ENCODE data around the gene ZBTB45.

Gene ZBTB45

DNA sequence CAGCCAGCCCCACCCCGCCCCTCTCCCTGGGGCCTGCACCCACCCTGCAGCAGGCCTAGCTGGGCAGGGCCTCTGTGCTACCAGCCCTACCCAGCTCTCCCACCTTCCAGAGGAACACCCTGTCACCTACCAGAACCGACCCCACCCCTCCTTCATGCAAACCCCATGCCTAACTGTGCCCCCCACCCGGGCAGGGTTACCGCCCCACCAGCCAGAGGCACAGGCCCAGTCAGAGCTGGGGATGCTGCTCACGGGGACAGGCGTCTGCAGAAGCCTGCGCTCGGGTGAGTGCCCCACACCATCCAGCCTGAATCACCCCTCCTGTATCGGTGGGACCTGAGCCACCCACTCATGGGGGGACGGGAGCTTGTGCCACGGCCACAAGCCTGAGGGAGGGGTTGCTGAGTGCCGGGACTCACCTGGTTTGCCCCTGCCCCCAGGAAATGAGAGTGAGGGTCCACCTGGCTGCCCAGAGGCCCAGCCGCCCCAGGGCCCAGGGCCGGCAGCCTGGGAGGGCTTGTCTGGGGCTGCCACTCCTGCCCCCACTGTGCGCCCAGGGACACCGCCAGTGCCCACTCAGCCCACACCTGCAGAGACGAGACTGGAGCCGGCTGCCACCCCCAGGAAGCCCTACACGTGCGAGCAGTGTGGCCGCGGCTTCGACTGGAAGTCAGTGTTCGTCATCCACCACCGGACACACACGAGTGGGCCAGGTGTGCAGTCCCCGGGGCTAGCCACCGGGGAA lies 39.7 kb downstream of the ZBTB45 start:
- no peak for DNase-seq (ENCODE audit: low read depth)
- TF ChIP-seq, protein P1, sequence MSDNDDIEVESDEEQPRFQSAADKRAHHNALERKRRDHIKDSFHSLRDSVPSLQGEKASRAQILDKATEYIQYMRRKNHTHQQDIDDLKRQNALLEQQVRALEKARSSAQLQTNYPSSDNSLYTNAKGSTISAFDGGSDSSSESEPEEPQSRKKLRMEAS (IDR thresholded peaks at IDR 0.05; ENCODE audit: low read depth, low read length) = no peak
- no peak for TF ChIP-seq MYC (IDR thresholded peaks at IDR 0.05; ENCODE audit: low read depth, low read length)
- no peak for TF ChIP-seq POLR2A (IDR thresholded peaks at IDR 0.05; ENCODE audit: extremely low read depth, insufficient read length)
- TF ChIP-seq, protein P2, sequence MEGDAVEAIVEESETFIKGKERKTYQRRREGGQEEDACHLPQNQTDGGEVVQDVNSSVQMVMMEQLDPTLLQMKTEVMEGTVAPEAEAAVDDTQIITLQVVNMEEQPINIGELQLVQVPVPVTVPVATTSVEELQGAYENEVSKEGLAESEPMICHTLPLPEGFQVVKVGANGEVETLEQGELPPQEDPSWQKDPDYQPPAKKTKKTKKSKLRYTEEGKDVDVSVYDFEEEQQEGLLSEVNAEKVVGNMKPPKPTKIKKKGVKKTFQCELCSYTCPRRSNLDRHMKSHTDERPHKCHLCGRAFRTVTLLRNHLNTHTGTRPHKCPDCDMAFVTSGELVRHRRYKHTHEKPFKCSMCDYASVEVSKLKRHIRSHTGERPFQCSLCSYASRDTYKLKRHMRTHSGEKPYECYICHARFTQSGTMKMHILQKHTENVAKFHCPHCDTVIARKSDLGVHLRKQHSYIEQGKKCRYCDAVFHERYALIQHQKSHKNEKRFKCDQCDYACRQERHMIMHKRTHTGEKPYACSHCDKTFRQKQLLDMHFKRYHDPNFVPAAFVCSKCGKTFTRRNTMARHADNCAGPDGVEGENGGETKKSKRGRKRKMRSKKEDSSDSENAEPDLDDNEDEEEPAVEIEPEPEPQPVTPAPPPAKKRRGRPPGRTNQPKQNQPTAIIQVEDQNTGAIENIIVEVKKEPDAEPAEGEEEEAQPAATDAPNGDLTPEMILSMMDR (IDR thresholded peaks at IDR 0.05; ENCODE audit: low read depth, low read length) = no peak
- no peak overlapping the region for H3K4me3 ChIP-seq (ENCODE audit: low read depth, low read length)

DNA sequence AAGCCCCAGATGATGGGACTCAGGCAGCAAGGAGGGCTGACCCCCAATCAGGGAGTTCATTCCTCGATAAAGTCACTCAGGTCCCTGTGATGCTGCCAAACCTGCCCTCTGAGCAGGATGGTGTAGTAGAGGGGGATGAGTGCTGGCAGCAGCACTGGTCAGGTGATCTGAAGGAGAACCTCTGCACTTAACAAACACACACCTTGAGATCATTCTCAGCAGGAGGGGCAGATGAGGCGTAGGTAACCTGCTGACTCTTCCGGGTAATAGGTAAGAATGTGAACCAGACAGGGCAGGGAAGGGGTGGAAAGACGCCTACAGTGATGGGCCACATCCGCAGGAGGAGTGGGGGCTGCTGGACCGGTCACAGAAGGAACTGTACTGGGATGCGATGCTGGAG lies 40.3 kb downstream of the ZBTB45 start:
- TF ChIP-seq, protein P1 (IDR thresholded peaks at IDR 0.05; ENCODE audit: low read depth, low read length) = no peak
- TF ChIP-seq POLR2A (IDR thresholded peaks at IDR 0.05; ENCODE audit: extremely low read depth, insufficient read length) (no peak), MYC (IDR thresholded peaks at IDR 0.05; ENCODE audit: low read depth, low read length) (no peak)
- TF ChIP-seq, protein P2 (IDR thresholded peaks at IDR 0.05; ENCODE audit: low read depth, low read length) = no peak
- no peak for DNase-seq (ENCODE audit: low read depth)
- H3K4me3 ChIP-seq (ENCODE audit: low read depth, low read length) = no peak overlapping the region

DNA sequence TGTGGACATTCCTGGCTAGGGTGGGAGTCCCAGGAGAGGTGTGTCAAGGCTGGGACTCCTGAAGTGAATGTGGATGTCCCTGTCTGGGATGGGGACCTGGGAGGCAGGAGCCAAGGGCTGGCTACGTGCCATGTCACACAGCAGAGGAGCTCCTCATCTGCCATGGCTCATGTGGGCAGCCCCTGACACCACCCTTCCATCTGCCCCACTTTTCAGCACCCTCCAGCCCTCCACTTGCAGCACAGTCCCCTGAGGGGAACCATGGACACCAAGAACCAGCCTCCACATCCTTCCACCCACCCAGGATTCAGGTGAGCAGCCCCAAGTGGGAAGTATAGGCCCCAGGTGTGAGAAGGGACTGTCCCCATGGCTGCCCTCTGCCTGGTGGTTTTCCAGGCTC lies 41.7 kb downstream of the ZBTB45 start:
- TF ChIP-seq, protein P1 (IDR thresholded peaks at IDR 0.05; ENCODE audit: low read depth, low read length) = no peak
- TF ChIP-seq POLR2A (IDR thresholded peaks at IDR 0.05; ENCODE audit: extremely low read depth, insufficient read length) = no peak
- TF ChIP-seq, protein P2 (IDR thresholded peaks at IDR 0.05; ENCODE audit: low read depth, low read length) = no peak
- no peak for TF ChIP-seq MYC (IDR thresholded peaks at IDR 0.05; ENCODE audit: low read depth, low read length)
- DNase-seq (ENCODE audit: low read depth) = no peak
- H3K4me3 ChIP-seq (ENCODE audit: low read depth, low read length) = no peak overlapping the region

DNA sequence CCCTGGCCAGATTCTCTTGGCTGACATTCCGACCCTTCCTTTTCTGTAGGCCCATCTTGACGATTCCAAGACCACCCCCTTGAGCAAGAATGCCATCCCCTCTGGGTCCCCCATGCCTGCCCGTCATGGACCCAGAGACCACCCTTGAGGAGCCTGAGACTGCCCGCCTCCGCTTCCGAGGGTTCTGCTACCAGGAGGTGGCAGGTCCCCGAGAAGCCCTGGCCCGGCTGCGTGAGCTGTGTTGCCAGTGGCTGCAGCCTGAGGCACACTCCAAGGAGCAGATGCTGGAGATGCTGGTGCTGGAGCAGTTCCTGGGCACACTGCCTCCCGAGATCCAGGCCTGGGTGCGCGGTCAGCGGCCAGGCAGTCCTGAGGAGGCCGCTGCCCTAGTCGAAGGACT lies 42.5 kb downstream of the ZBTB45 start:
- no peak for DNase-seq (ENCODE audit: low read depth)
- peak overlapping the region; percentile 50 for H3K4me3 ChIP-seq (ENCODE audit: low read depth, low read length)
- TF ChIP-seq, protein P1 (IDR thresholded peaks at IDR 0.05; ENCODE audit: low read depth, low read length) = no peak
- TF ChIP-seq MYC (IDR thresholded peaks at IDR 0.05; ENCODE audit: low read depth, low read length) = no peak
- TF ChIP-seq, protein P2 (IDR thresholded peaks at IDR 0.05; ENCODE audit: low read depth, low read length) = no peak

DNA sequence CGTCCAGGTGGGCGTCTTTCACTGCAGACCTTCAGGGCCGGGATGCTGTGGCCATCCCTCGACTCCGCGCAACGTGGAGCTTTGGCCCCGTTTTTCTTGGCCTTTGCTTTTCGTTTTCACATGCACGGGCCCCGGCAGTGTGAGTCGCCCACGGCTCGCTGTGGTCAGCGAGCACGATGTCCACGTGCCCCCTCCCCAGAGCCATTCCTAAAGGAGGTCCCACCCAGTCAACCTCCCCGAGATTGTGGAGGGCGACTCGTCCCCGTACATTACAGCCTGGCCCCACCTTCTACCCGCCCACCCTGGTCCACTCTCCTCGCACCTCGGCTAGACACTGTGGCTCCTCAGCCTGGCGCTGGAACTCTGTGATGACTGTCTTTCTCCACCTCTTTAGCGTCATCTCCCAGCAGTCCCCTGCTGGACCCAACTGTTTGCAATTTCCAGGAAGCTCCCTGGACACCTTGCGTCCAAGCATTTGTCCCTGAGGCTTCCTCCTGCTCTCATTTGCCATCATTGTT lies 43.1 kb downstream of the ZBTB45 start:
- TF ChIP-seq, protein P1 (IDR thresholded peaks at IDR 0.05; ENCODE audit: low read depth, low read length) = no peak
- TF ChIP-seq, protein P2 (IDR thresholded peaks at IDR 0.05; ENCODE audit: low read depth, low read length) = no peak
- TF ChIP-seq POLR2A (IDR thresholded peaks at IDR 0.05; ENCODE audit: extremely low read depth, insufficient read length) (no peak), MYC (IDR thresholded peaks at IDR 0.05; ENCODE audit: low read depth, low read length) (no peak)
- peak overlapping the region; percentile 50 for H3K4me3 ChIP-seq (ENCODE audit: low read depth, low read length)
- DNase-seq (ENCODE audit: low read depth) = no peak

Measured in NB4 (cell line).